Mesothelial cell of epicardium (in vitro differentiated cells): Measurements from ENCODE around the gene TMTC1. TPM values are rescaled to one million over a fixed set of nuclear protein-coding genes. Genes with fewer than 3 reads are reported as not detected.

Experiments
- DNase-seq, 2 experiments: peaks; one replicate each; pipeline ENCODE4 v3.0.0; 2021; ENCODE audit warnings: low spot score in 2 of 2; ENCODE audit not compliant: unreplicated experiment in 2 of 2
- H3K27ac Mint-ChIP-seq: 2 replicates; pipeline ENCODE4 v1.8.0; 2021; ENCODE audit warnings: mixed read lengths
- H3K27me3 Mint-ChIP-seq: 2 replicates; pipeline ENCODE4 v1.8.0; 2021; ENCODE audit warnings: low read depth, mixed read lengths
- H3K36me3 Mint-ChIP-seq: 2 replicates; pipeline ENCODE4 v1.8.0; 2021; ENCODE audit warnings: mixed read lengths
- H3K4me1 Mint-ChIP-seq: 2 replicates; pipeline ENCODE4 v1.8.0; 2021; ENCODE audit warnings: mixed read lengths
- H3K4me3 Mint-ChIP-seq: 2 replicates; pipeline ENCODE4 v1.8.0; 2021; ENCODE audit warnings: mild to moderate bottlenecking, moderate library complexity, mixed read lengths
- H3K9me3 Mint-ChIP-seq: 2 replicates; pipeline ENCODE4 v1.8.0; 2021; ENCODE audit warnings: mixed read lengths
- total RNA-seq: library from RNA; stranded (reverse); gene quantifications from 3 replicates; pipeline ENCODE4 v1.2.1, GENCODE V29; 2021
- TF ChIP-seq, protein P1 (sequence below): fragments of 200-600 bp; sonication (generic); IDR thresholded peaks from one replicate; pipeline ENCODE4 v1.5.0; 2021; ENCODE audit warnings: antibody characterized with exemption; ENCODE audit not compliant: unreplicated experiment

The TMTC1 gene
- total RNA-seq, 1 donor from 2014 or later = 1.0 TPM

DNA sequence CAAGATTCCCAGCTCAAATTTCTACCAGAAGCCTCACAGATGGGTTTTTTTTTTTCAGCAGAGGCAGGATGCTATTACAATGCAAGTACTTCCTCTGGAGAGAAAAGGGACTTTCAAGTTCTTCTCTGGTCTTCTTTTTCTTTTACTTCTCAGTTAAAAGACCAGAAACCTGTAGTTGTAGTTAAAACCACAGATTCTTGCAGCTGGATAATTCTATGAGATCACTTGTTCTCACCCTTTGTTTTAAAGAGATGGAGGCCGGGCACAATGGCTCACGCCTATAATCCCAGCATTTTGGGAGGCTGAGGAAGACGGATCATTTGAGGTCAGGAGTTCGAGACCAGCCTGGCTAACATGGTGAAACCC lies 238.7 kb downstream of the TMTC1 start:
- Mint-ChIP-seq H3K4me3 (no peak overlapping the region), H3K27ac (no peak overlapping the region), H3K27me3 (peaks cover 26% of the 10 kb centered on the region), H3K9me3 (no peaks in the 10 kb centered on the region), H3K4me1 (peaks cover 7% of the 10 kb centered on the region), H3K36me3 (no peaks in the 10 kb centered on the region)
- TF ChIP-seq, protein P1, sequence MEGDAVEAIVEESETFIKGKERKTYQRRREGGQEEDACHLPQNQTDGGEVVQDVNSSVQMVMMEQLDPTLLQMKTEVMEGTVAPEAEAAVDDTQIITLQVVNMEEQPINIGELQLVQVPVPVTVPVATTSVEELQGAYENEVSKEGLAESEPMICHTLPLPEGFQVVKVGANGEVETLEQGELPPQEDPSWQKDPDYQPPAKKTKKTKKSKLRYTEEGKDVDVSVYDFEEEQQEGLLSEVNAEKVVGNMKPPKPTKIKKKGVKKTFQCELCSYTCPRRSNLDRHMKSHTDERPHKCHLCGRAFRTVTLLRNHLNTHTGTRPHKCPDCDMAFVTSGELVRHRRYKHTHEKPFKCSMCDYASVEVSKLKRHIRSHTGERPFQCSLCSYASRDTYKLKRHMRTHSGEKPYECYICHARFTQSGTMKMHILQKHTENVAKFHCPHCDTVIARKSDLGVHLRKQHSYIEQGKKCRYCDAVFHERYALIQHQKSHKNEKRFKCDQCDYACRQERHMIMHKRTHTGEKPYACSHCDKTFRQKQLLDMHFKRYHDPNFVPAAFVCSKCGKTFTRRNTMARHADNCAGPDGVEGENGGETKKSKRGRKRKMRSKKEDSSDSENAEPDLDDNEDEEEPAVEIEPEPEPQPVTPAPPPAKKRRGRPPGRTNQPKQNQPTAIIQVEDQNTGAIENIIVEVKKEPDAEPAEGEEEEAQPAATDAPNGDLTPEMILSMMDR = no peak
- DNase-seq = no peak

- H3K36me3 Mint-ChIP-seq = no peaks in the 10 kb centered on the region
- H3K9me3 Mint-ChIP-seq = no peaks in the 10 kb centered on the region
- TF ChIP-seq, protein P1 = no peak
- DNase-seq = no peak
- no peak overlapping the region for H3K27ac Mint-ChIP-seq
- H3K4me3 Mint-ChIP-seq = no peak overlapping the region
- H3K4me1 Mint-ChIP-seq = peaks cover 7% of the 10 kb centered on the region
- H3K27me3 Mint-ChIP-seq = peaks cover 31% of the 10 kb centered on the region
Measured at GRCh38 chr12:29544428-29545101, 239.2 kb downstream of the TMTC1 start.

DNA sequence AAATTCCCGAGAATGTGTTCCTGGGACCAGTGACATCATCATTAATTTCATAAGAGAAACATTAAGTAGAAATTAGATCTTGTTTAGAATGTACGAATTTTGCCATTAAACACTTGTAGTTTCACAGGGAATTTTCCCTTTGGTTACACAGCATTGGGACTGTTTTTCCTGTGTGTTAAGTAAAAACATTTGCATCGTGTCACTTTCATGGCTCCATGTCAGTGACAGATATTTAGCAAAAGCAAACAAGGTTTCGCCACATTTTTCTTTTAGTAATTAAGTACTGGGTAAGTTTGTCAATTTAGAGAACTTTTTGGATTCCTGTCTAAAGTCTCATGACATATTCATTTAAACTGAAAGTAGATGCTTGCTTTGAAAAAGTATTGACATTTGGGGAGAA lies 240.7 kb downstream of the TMTC1 start:
- DNase-seq = no peak
- TF ChIP-seq, protein P1 = no peak
- H3K4me3 Mint-ChIP-seq = no peak overlapping the region
- no peak overlapping the region for H3K27ac Mint-ChIP-seq
- no peaks in the 10 kb centered on the region for H3K9me3 Mint-ChIP-seq
- peaks cover 7% of the 10 kb centered on the region for H3K4me1 Mint-ChIP-seq
- H3K27me3 Mint-ChIP-seq = peaks cover 34% of the 10 kb centered on the region
- H3K36me3 Mint-ChIP-seq = no peaks in the 10 kb centered on the region

GRCh38 chr12:29537298-29537697 lies 246.4 kb downstream of the TMTC1 start:
- Mint-ChIP-seq H3K27me3 (peaks cover 18% of the 10 kb centered on the region), H3K36me3 (no peaks in the 10 kb centered on the region), H3K27ac (no peak overlapping the region), H3K4me1 (no peaks in the 10 kb centered on the region), H3K4me3 (no peak overlapping the region), H3K9me3 (no peaks in the 10 kb centered on the region)
- no peak for DNase-seq
- TF ChIP-seq, protein P1 = no peak

GRCh38 chr12:29534935-29535334 lies 248.8 kb downstream of the TMTC1 start:
- Mint-ChIP-seq H3K4me3 (no peak overlapping the region), H3K4me1 (no peaks in the 10 kb centered on the region), H3K9me3 (peaks cover 4% of the 10 kb centered on the region), H3K36me3 (no peaks in the 10 kb centered on the region), H3K27ac (no peak overlapping the region), H3K27me3 (peaks cover 14% of the 10 kb centered on the region)
- TF ChIP-seq, protein P1 = no peak
- DNase-seq = no peak
